Activated gamma-delta T cell (primary cell): Measurements from ENCODE around the gene PPP1R7.
A peak's percentile ranks its signal among the peaks of the same experiment; 100 is the strongest.

Experiments used
- DNase-seq: peaks from one replicate; lab custom pipeline; 2025; lab: John Stamatoyannopoulos, UW

Gene PPP1R7

DNA sequence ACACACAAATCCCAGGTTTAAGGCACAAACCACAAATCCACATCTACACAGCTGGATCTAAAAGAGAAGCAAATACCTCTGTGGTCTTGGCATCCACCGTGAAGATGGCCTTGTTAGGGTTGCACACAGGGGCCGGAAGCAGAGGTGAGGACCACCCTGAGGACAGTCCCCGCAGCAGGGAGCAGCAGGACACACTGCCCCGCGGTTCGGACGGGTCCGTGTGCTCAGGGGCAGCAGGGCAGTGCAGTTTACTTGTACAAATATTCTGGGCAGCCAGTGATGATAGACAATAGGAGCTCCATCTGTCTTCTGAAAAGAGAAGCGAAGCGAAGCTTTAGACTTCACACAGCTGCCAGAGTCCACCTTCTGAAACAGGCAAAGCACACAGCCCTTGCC lies 9.8 kb upstream of the PPP1R7 start:
- DNase-seq = no peak

DNA sequence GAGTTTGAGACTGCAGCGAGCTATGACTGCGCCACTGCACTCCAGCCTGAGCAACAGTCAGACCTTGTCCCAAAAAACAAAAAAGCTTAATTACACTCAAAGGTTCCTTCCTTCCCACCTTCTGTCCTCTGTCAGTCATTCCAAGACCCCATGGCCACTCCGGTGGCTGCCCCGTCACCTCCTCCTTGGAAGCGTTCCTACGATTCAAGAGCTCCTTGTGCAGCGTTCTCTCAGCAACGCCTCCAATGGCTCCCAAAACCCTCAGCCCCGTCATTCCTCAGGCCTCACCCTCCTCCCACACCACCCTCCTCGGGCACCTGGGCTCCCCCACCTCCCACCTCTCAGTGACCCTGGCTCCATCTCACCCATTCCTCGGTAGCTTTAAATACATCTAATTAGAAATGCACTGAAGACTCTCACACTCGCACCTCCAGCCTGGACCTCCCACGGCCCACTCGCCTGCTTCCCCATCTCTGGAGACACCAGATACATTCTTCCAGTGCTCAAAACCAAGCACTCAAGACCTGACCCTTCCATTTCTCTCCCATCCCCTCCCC lies 9.0 kb upstream of the PPP1R7 start:
- DNase-seq = no peak

DNA sequence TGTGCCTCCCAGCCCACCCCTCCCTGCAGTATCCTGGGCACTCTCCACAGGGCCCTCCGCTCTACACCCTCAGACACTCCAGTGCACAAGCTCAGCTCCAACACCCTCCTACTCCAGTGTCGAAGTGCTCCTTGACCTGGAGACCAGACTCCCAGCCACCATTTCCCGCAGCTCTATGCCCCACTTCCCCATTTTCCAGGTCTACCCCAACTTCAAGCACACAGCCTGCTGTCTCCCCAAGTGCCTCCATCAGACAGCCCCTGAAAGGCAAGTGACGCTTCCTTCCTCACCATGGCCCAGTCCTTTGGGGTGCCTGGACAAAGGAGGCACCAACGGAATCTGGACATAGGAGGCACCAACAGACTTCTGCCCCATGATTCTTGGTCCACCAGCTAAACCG lies 8.2 kb upstream of the PPP1R7 start:
- DNase-seq = no peak

DNA sequence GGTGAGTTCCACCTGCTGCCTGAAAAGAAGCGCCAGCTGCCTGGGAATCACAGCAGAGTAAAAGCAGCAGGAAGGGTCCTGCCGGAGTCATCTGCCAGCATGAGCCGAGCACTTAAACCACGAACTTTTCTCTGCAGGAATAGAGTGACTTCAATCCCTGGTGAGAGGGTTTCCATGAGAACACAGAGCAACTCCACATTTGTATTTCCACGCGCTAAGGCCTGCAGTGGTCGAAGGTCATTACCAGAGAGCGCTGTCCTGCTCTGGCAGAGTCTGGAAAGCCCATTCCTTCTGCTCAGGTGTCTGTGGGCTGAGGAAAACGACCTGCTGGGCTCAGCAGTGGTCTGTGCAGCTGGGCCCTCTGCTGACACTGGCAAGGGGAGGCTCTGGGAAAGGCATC lies 7.7 kb upstream of the PPP1R7 start:
- no peak for DNase-seq

DNA sequence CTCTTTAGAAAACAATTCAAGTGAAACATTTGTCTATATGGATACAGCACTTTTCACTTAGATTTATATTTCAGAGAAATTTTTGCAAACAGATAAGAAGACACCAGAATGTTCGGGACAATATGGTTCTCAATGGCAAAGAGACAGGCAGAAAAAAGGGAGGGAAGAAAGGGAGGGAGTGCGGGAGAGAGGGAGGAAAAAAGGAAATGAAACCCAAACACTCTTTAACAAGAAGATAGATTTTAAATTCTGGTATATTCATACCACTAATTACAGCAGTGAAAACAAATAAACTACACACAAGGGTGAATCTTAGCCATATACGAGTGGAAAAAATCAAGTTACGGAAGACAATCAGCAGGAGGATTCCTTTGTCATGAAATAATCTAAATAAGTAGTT lies 4.0 kb upstream of the PPP1R7 start:
- DNase-seq = no peak

DNA sequence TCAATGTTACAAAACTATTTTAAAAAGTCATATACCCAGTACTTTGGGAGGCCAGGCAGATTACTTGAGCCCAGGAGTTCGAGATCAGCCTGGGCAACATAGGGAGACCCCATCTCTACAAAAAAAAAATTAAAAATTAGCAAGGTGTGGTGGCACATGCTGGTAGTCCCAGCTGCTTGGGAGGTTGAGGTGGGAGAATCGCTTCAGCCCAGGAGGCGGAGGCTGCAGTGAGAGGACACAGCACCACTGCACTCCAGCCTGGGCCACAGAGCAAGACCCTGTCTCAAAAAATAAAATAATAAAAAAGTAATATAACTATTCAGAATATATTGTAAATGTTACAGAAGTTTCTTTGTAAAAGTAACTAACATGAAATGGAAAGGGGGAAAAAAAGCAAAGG lies 2.9 kb upstream of the PPP1R7 start:
- DNase-seq = no peak

DNA sequence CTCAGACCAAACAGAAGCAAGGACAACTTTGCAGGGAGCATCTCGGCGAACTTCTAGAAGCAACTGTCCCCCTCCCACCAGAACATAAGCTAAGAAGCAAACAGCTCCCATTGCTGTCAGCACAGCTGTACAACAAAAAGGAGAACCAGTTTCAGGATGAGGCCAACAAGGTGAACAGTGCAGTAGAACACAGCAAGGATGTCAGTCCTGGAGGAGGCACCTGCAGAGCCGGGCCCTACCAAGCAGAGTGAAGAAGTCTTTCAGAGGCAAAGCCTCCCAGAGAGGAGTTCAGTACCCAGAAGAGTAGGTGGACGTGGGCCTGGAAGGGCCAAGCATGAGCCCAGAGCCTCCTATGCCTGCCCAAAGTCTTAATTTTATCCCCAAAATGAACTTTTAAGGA lies 2.0 kb upstream of the PPP1R7 start:
- DNase-seq = no peak

DNA sequence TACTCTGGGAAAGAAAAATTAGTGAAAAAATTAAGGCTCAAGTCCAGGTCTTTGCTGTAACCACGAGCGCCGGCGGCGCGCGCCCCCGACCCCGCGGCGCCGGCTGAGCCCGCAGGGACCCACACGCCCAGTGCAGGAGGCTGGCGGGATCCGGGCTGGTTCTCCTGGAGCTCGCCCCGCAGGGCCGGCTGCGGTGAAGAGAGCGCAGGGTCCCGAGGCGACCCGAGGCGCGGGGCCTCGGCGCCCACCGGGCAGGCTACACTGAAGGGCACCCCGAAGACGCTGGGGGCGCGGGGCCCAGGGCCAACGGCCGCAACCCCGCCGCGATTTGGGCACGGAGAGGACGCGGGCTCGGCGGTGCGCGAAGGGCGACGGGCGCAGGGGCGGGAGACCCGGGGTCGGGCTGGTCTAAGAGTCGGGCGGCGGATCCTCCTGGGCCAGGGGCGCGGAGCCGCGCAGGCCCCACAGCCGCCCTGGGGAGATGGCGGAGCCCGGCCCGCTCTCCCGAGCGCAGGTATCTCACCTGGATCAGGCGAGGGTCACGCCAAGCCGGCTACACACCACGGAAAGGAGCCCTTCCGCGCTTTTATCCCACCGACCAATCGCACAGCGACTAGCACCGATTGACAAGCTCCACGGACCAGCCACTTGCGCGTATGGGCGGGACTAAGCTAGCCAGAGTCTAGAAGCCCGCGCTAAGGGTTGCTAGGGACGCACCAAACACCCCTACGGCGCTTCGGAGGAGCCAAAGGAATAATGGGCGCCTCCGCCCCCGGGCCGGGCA lies 1.2 kb upstream of the PPP1R7 start, which contains the start of gene PASK:
Gene PASK, minus strand, starts transcription at position 582 of the 784 bp plus-strand sequence. CDS start 6,440 bp downstream, outside the sequence.
- DNase-seq = peak; percentile 61

DNA sequence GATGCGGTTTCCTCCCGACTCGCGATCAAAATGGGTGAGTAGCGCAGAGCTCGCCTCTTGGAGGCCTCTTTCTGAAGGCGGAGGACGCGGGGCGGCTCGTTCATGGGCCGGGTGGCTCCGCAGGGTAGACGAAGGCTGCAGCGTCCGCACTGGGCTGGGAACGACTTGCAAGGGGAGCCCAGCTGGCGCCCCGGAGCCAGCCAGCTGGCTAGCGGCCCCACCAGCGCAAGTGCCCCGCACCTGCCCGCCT lies 667 bp upstream of the PPP1R7 start:
- no peak for DNase-seq

DNA sequence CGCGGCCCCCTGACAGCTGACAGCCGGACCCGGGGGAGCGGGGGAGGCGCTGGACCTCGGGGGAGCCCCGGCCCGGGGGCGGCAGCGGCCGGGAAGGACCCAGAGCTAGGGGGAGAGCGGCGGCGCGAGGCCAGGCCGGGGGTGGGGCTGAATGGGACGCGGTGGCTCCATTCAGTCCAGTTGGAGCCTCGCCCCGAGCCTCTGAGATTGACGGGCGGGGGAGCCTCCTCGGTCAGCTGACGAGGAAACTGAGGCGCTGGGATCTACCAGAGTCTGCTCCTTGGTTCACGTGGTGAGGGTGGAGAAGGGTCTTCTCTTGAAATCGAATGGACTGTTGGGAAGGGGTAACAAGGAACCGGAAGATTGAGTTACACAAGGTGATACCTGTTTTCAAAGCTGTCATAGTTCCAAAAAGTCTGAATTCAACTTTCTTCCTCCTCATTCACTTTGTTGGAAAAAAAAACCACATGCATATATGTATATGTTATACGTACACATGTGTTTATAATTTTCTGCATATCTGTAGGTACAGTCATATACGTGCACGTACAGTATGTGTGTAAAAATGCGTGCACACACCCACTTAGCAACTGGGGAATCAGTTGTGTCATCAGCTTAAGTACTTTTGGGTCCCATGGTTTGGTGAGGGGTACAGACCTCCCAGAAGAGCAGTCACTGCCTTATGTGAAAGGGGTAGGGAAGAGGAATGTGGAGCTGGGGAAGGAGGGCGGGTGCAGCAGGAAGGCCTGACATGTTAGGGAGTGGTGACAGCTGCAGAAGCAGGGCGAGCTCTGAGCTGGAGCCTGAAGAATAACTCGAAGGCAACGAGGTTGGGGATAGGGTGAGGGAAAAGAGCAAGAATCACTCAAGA lies 628 bp downstream of the PPP1R7 start:
- no peak for DNase-seq

DNA sequence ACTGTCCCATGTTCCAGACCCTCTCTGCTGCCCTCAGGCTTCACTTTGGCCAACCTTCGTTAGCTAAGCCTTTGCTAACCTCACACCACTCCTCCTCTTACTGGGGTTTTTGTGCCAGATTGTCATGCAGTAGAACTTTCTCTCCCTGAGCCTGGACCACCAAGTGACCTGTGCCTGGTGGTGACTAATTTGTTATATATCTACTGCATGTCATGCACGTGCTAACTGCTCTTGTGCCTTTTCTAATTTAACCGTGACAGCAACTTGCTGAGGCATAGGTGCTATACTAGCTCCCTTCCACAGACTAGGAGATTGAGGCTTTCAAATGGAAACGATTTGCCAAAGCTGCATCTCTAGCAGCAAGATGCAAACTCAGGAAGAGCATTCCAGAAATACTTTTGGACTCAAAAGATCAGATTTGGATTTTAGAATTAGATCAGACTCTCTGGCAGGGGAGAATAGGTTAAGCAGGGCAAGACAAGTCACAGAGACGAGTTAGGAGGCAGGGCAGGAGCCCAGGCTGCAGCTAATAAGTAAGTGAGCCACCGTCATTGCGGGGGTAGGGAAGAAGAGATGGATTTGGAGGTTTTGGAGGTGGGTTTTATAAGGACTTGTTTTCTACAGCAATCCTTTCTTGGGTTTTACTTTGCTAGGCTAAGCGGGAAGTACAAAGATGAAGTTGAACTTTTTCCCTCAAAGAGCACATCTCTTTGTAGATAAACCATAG lies 1.8 kb downstream of the PPP1R7 start:
- DNase-seq = no peak

DNA sequence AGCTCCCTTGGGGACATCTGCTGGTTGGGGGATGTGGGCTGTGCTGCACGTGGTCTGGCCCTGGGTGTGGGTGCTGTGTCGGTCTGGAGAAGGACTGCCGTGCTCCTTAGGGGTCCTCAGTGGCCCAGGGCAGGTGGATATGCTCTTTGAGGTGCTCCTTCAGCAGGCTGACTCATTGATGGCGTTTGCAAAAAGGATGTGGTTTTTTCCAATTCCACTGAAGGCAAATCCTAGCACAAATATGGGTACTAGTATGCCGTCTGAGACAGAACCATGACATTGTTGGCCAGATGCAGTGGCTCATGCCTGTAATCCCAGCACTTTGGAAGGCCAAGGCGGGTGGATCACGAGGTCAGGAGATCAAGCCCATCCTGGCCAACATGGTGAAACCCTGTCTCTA lies 3.3 kb downstream of the PPP1R7 start:
- DNase-seq = no peak

DNA sequence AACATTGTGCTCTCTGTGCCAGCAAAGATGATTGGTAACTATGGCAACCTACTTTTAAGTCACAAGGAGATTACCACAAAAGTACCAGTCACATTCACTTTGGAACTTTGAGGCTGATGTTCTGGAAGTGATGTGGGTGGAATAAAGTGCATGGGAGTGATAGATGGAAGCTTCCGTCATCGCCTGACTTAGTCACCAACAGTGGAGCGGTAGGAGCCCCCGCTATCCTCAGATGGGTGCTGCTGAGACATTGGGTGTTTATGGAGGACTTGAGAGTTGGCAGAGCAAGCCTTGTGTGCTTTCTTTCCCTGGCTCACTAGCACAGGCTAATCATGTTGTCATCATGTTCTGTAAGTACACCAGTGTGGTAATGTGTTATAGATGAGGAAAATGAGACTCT lies 4.6 kb downstream of the PPP1R7 start:
- DNase-seq = no peak

DNA sequence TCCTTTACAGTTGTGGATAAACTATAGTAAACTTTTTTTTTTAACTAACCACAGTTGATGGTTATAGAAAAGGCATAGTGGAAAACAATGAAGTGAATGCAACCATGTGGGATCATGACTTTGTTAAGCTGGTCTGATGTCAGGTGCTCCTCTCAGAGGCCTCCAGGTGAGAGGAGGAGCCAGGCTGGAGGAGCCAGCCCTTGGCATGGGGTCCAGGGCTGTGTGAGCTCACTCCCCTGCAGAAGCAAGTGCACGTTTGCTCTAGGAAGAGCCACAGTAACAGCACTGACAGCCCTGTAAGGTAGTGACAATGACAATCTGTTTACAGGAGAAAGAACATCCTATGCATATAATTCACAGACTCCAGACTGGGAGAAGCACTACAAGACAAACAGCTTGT lies 5.7 kb downstream of the PPP1R7 start:
- DNase-seq = no peak

DNA sequence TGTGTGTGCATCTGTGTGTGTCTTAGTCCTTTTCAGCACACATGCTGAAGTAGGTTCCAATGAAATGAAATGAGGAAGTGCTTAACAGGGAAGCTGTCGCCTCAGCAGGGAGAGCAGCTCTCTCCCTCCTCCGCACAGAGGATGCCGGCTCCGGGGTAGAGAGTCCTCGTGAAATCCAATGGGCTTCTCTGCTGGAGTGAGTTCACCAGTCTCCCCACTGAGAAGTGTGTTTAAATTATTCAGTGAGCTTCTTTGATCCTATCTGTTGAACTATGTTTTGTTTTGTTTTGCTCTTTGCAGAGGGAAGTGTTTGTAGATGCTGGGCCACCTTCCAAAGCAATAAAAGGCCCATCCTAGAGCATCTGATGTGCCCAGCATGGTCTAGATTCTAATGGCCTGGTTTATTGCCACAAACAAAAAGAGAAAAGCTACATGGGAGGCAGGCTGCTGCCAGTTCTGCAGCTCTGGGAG lies 6.7 kb downstream of the PPP1R7 start:
- DNase-seq = no peak

DNA sequence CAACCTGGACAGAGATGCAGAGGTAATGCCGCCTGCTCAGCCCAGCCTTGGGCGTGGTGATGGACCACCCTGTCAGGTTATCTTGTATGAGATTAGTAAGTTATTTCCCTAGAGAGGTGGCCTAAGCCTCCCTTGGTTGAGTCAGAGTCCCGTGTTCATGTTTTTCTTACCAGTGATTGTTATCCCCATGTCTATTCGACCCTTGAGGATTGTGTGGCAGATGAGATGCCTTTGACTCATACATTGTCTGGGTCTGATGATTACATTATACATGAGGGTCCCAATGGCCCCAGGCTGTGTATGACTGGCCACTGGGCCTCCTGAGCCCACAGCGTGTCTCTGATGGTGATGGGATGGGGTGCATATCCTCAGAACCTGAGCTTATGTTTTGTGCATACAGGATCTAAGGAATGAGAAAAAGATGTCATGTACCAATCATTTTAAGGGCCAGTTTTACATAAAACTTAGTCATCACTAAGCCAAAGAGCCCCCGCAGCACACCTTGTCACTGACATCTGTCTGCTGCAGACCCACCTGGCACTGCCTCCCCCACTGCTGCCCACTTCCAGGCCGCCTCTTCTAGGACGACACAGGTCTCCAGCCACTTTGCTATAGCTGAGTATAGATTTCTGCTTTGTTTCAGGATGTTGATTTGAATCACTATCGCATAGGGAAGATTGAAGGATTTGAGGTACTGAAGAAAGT lies 7.7 kb downstream of the PPP1R7 start:
- DNase-seq = no peak

DNA sequence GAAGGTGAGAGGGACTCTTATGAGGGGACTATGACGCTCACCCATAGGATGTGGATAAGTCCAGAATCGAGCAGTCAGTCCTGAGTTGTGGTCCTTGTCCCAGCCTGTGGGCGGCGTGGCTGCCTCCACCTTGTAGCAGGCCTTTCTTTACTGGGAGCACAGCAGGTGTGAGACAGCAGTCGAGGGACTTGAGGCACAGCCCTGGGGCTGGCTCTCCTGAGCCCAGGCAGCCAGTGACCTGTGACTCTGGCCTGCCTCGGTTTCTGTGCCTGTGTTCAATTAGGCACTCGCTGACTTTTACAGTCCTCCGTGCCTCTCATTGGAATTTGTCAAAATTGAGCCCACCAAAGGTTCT lies 8.3 kb downstream of the PPP1R7 start:
- DNase-seq = no peak

DNA sequence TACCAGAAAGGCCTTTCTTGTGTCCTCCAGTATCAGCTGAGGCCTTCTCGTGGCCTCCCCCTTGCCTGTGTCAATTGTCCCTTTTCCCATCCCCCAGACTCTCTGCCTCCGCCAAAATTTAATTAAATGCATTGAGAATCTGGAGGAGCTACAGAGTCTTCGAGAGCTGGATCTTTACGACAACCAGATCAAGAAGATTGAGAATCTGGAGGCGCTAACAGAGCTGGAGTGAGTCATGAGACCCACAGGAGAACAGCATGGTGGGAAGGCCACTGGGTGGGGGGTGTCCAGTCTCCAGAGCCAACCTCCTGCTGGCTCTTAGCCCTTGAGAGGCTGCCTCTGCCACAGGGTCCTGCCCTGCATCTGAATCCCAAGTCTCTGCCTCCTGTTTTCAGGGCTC lies 8.8 kb downstream of the PPP1R7 start:
- DNase-seq = no peak

DNA sequence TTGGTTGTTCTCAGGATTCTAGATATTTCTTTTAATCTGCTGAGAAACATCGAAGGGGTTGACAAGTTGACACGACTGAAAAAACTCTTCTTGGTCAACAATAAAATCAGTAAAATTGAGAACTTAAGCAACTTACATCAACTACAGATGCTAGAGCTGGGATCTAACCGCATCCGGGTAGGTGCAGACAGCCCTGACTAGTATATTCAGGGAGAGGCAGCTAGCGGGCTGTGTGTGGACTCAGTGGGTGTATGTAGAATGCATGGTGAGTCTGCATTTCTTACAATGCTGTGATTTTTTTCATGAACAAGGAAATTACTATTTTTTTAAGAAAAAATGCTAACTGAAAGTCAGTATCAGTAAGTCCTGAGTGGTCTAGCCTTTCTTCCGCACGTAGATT lies 10.1 kb downstream of the PPP1R7 start:
- no peak for DNase-seq

DNA sequence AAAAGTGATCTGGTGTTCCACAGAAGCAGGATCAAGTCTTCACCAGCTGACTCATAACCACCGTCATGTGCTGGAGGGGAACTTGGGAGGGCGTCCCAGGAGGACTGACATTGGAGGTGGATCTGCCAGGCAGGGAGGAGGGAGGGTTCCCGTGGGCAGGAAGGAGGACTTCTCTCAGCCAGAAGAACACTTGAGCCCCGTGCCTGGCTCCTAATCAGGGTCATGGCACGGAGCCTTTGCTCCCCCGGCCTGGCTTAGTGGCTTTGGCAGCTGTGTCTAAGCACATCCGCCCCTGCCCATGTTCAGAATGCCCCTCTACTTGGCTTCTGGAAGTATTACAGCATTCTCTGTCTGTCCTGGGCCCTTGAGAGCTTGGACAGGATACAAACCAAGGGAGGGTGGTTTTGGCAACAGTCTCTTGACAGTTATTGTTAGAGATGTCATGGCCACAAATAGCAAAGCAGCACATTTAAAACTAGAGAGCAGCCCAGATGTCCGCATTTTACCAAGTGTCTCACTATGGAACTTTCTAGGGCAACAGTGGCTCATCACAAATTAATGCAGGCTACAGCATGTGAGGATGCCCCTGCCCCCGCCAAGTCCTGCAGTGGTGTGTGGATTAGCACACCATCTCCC lies 11.5 kb downstream of the PPP1R7 start:
- DNase-seq = no peak

DNA sequence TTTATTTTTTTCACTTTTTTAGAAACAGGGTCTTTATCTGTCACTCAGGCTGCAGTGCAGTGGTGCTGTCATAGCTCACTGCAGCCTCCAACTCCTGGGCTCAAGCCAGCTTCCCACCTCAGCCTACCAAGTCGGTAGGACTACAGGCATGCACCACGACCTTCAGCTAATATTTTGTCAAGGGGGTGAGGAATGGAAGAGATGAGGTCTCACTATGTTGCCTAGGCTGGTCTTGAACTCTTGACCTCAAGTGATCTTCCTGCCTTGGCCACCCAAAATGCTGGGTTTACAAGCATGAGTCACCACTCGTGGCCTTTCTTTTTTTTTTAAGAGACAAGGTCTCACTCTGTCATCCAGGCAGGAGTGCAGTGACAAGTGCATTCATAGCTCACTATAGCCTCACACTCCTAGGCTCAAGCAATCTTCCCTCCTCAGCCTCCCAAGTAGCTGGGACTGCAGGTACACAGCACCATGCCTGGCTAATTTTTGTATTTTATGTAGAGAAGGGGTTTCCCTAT lies 13.4 kb downstream of the PPP1R7 start:
- DNase-seq = no peak
